LoVo (cell line): ENCODE measurements around the gene TMEM41A.
"Not testable (repeated sequence)": the region's sequence is repeated elsewhere in the genome, so short reads cannot be mapped to it uniquely, and the experiment has no call there.

Source experiments
- DNase-seq: peaks from one replicate; pipeline ENCODE4 v3.0.0-alpha.2; 2016; ENCODE audit warnings: low spot score

Gene TMEM41A

GRCh38 chr3:185488465-185488864 is 10.4 kb downstream of the TMEM41A start:
- DNase-seq: no peak

- no peak for DNase-seq
Measured at GRCh38 chr3:185486394-185486793, 12.4 kb downstream of the TMEM41A start.

- DNase-seq: no peak
Measured at GRCh38 chr3:185484296-185484695, 14.5 kb downstream of the TMEM41A start.

GRCh38 chr3:185479373-185479945 is 19.4 kb downstream of the TMEM41A start:
- no peak for DNase-seq

- no peak for DNase-seq
Measured at GRCh38 chr3:185477316-185477715, 21.5 kb downstream of the TMEM41A start.

GRCh38 chr3:185474922-185475321 is 23.9 kb downstream of the TMEM41A start:
- DNase-seq: not testable (repeated sequence)

GRCh38 chr3:185473290-185473815 is 25.5 kb downstream of the TMEM41A start:
- peak; percentile 41 for DNase-seq

- no peak for DNase-seq
Measured at GRCh38 chr3:185470323-185470722, 28.5 kb downstream of the TMEM41A start.

GRCh38 chr3:185469542-185469941 is 29.3 kb downstream of the TMEM41A start:
- DNase-seq: no peak

- DNase-seq: not testable (repeated sequence)
Measured at GRCh38 chr3:185466123-185466522, 32.7 kb downstream of the TMEM41A start.

GRCh38 chr3:185465471-185465870 is 33.4 kb downstream of the TMEM41A start:
- no peak for DNase-seq

- peak; percentile 12 for DNase-seq
Measured at GRCh38 chr3:185460719-185461350, 38.0 kb downstream of the TMEM41A start.

GRCh38 chr3:185460309-185460708 is 38.5 kb downstream of the TMEM41A start:
- no peak for DNase-seq

- no peak for DNase-seq
Measured at GRCh38 chr3:185457376-185457775, 41.5 kb downstream of the TMEM41A start.

- not testable (repeated sequence) for DNase-seq
Measured at GRCh38 chr3:185451432-185451831, 47.4 kb downstream of the TMEM41A start.

GRCh38 chr3:185448107-185448506 is 50.7 kb downstream of the TMEM41A start:
- DNase-seq: no peak

- DNase-seq: no peak
Measured at GRCh38 chr3:185444329-185444728, 54.5 kb downstream of the TMEM41A start.

GRCh38 chr3:185442031-185442430 is 56.8 kb downstream of the TMEM41A start:
- no peak for DNase-seq

GRCh38 chr3:185439745-185440466 is 58.9 kb downstream of the TMEM41A start:
- no peak for DNase-seq
